Trophoblast cell (in vitro differentiated cells and primary cell): ENCODE measurements around the gene SCYGR3.

Source experiments
- DNase-seq, 2 donors: peaks; one replicate each; pipeline ENCODE4 v3.0.0-alpha.2; 2016
- H2AFZ ChIP-seq: 2 replicates; pipeline ENCODE4 v1.6.1; 2013; ENCODE audit warnings: low read length, moderate library complexity, mild to moderate bottlenecking; ENCODE audit not compliant: insufficient read depth, poor library complexity
- H2AK5ac ChIP-seq: 2 replicates; pipeline ENCODE4 v1.6.1; 2013; ENCODE audit warnings: mild to moderate bottlenecking, low read length
- H2BK120ac ChIP-seq: 2 replicates; pipeline ENCODE4 v1.6.1; 2013; ENCODE audit warnings: low read length, mild to moderate bottlenecking, moderate library complexity; ENCODE audit not compliant: insufficient read depth, poor library complexity
- H2BK12ac ChIP-seq: 2 replicates; pipeline ENCODE4 v1.6.1; 2013; ENCODE audit warnings: mild to moderate bottlenecking, low read length, moderate library complexity
- H2BK5ac ChIP-seq: 2 replicates; pipeline ENCODE4 v1.6.1; 2013; ENCODE audit warnings: low read length, low read depth, moderate library complexity, mild to moderate bottlenecking; ENCODE audit not compliant: poor library complexity
- H3K14ac ChIP-seq: 2 replicates; pipeline ENCODE4 v1.6.1; 2013; ENCODE audit warnings: mild to moderate bottlenecking, low read length
- H3K18ac ChIP-seq: 2 replicates; pipeline ENCODE4 v1.6.1; 2013; ENCODE audit warnings: mild to moderate bottlenecking, low read length
- H3K23ac ChIP-seq: 2 replicates; pipeline ENCODE4 v1.6.1; 2013; ENCODE audit warnings: low read length
- H3K27ac ChIP-seq: 2 replicates; pipeline ENCODE4 v1.5.1; 2013; ENCODE audit warnings: low read depth, mild to moderate bottlenecking, inconsistent platforms, low read length, moderate library complexity
- H3K27me3 ChIP-seq: 2 replicates; pipeline ENCODE4 v1.6.1; 2013; ENCODE audit warnings: inconsistent platforms, mild to moderate bottlenecking, low read length, moderate library complexity; ENCODE audit not compliant: insufficient read depth
- H3K36me3 ChIP-seq, 2 experiments: 1 replicate in 1 of 2; 2 replicates in 1 of 2; pipeline ENCODE4 v1.6.1; 2013; ENCODE audit warnings: low read length in 2 of 2, mild to moderate bottlenecking in 2 of 2, moderate library complexity in 1 of 2; ENCODE audit not compliant: insufficient read depth in 2 of 2, control insufficient read depth in 1 of 2
- H3K4ac ChIP-seq: 2 replicates; pipeline ENCODE4 v1.6.1; 2013; ENCODE audit warnings: low read depth, mild to moderate bottlenecking, low read length, moderate library complexity
- H3K4me1 ChIP-seq, 2 experiments: 1 replicate in 1 of 2; 2 replicates in 1 of 2; pipeline ENCODE4 v1.6.1; 2013; ENCODE audit warnings: low read length in 2 of 2, mild to moderate bottlenecking in 2 of 2, moderate library complexity in 1 of 2; ENCODE audit not compliant: insufficient read depth in 2 of 2, control insufficient read depth in 1 of 2
- H3K4me2 ChIP-seq: 2 replicates; pipeline ENCODE4 v1.6.1; 2013; ENCODE audit warnings: inconsistent platforms, mild to moderate bottlenecking, low read length, moderate library complexity
- H3K4me3 ChIP-seq: 2 replicates; pipeline ENCODE4 v1.5.1; 2013; ENCODE audit warnings: mild to moderate bottlenecking, low read depth, low read length, inconsistent platforms
- H3K79me1 ChIP-seq: one replicate; pipeline ENCODE4 v1.6.1; 2013; ENCODE audit warnings: low read length
- H3K79me2 ChIP-seq: 2 replicates; pipeline ENCODE4 v1.6.1; 2013; ENCODE audit warnings: low read length, mild to moderate bottlenecking; ENCODE audit not compliant: control insufficient read depth, insufficient read depth, poor library complexity
- H3K9ac ChIP-seq: 2 replicates; pipeline ENCODE4 v1.6.1; 2013; ENCODE audit warnings: mild to moderate bottlenecking, low read length
- H3K9me3 ChIP-seq: 2 replicates; pipeline ENCODE4 v1.6.1; 2013; ENCODE audit warnings: low read depth, mild to moderate bottlenecking, control low read depth, inconsistent platforms, low read length; ENCODE audit not compliant: insufficient read depth
- H4K12ac ChIP-seq: 2 replicates; pipeline ENCODE4 v1.6.1; 2013; ENCODE audit warnings: low read depth, mild to moderate bottlenecking, low read length, moderate library complexity
- H4K8ac ChIP-seq: 2 replicates; pipeline ENCODE4 v1.6.1; 2013; ENCODE audit warnings: low read depth, mild to moderate bottlenecking, low read length, moderate library complexity
- H4K91ac ChIP-seq: one replicate; pipeline ENCODE4 v1.6.1; 2013; ENCODE audit warnings: low read depth, mild to moderate bottlenecking, low read length, moderate library complexity
- WGBS: extraction: QIAGEN DNeasy Blood & Tissue Kit; methylation state at CpG from one replicate; pipeline ENCODE4 v1.1.7; 2013; ENCODE audit warnings: missing lambda C conversion rate; ENCODE audit not compliant: insufficient read length, insufficient coverage; ENCODE audit errors: extremely low coverage; 5-methylcytosine and 5-hydroxymethylcytosine counted together

SCYGR3 gene

GRCh38 chr2:227570615-227571014, 44.0 kb downstream of the SCYGR3 start:
- WGBS = no CpG with 5 or more reads among the region's 1 CpG
- no peak overlapping the region for H2BK12ac ChIP-seq
- no peak overlapping the region for H3K4me3 ChIP-seq
- peak; percentile 12 to 83 for DNase-seq
- peak overlapping the region; percentile 84 for H3K27ac ChIP-seq
- H2AFZ ChIP-seq = no peak overlapping the region
- peaks cover 3 to 7% of the 10 kb centered on the region in 2 experiments for H3K4me1 ChIP-seq
- H3K4ac ChIP-seq = no peak overlapping the region
- no peak overlapping the region for H2AK5ac ChIP-seq
- peaks cover 8% of the 10 kb centered on the region for H3K79me1 ChIP-seq
- peak overlapping the region; percentile 13 for H3K4me2 ChIP-seq
- H3K23ac ChIP-seq = no peak overlapping the region
- H4K91ac ChIP-seq = no peak overlapping the region
- no peak overlapping the region for H3K18ac ChIP-seq
- peak overlapping the region; percentile 79 for H2BK5ac ChIP-seq
- no peaks in the 10 kb centered on the region for H3K27me3 ChIP-seq
- H3K9me3 ChIP-seq = no peaks in the 10 kb centered on the region
- peak overlapping the region; percentile 51 for H2BK120ac ChIP-seq
- H3K9ac ChIP-seq = no peak overlapping the region
- H3K79me2 ChIP-seq = peaks cover 2% of the 10 kb centered on the region
- peak overlapping the region; percentile 19 for H4K8ac ChIP-seq
- H4K12ac ChIP-seq = no peak overlapping the region
- H3K36me3 ChIP-seq = no peaks in the 10 kb centered on the region
- H3K14ac ChIP-seq = no peak overlapping the region

GRCh38 chr2:227568852-227569169, 45.8 kb downstream of the SCYGR3 start:
- Histone ChIP-seq H3K23ac (no peak overlapping the region), H2AK5ac (no peak overlapping the region), H3K14ac (no peak overlapping the region), H3K27ac (no peak overlapping the region), H3K36me3 (no peaks in the 10 kb centered on the region), H3K4me2 (no peak overlapping the region), H4K8ac (no peak overlapping the region), H3K79me1 (peaks cover 8% of the 10 kb centered on the region), H2BK5ac (no peak overlapping the region), H4K91ac (no peak overlapping the region), H2BK12ac (no peak overlapping the region), H2AFZ (no peak overlapping the region), H3K79me2 (peaks cover 2% of the 10 kb centered on the region), H3K4ac (no peak overlapping the region), H3K9ac (no peak overlapping the region), H3K4me1 (peaks cover 3 to 7% of the 10 kb centered on the region in 2 experiments), H3K9me3 (no peaks in the 10 kb centered on the region), H3K27me3 (no peaks in the 10 kb centered on the region), H2BK120ac (no peak overlapping the region), H4K12ac (no peak overlapping the region), H3K18ac (no peak overlapping the region), H3K4me3 (no peak overlapping the region)
- no peak for DNase-seq
- WGBS = no CpG with 5 or more reads among the region's 2 CpGs

GRCh38 chr2:227566012-227566411, 48.6 kb downstream of the SCYGR3 start:
- no peak overlapping the region for H4K8ac ChIP-seq
- H3K18ac ChIP-seq = no peak overlapping the region
- H3K4me3 ChIP-seq = no peak overlapping the region
- H2BK5ac ChIP-seq = no peak overlapping the region
- H4K12ac ChIP-seq = no peak overlapping the region
- no peaks in the 10 kb centered on the region for H3K27me3 ChIP-seq
- H3K23ac ChIP-seq = no peak overlapping the region
- no peak overlapping the region for H3K9ac ChIP-seq
- no peak overlapping the region for H2AFZ ChIP-seq
- no peak overlapping the region for H4K91ac ChIP-seq
- H2AK5ac ChIP-seq = no peak overlapping the region
- no peak overlapping the region for H3K4me2 ChIP-seq
- H3K4ac ChIP-seq = no peak overlapping the region
- H3K14ac ChIP-seq = no peak overlapping the region
- no peaks in the 10 kb centered on the region for H3K9me3 ChIP-seq
- H2BK120ac ChIP-seq = peak overlapping the region; percentile 41
- no CpG with 5 or more reads among the region's 3 CpGs for WGBS
- H3K79me2 ChIP-seq = peaks cover 2% of the 10 kb centered on the region
- H3K4me1 ChIP-seq = peaks cover 3 to 7% of the 10 kb centered on the region in 2 experiments
- peaks cover 8% of the 10 kb centered on the region for H3K79me1 ChIP-seq
- peaks cover 0 to 2% of the 10 kb centered on the region in 2 experiments for H3K36me3 ChIP-seq
- no peak overlapping the region for H2BK12ac ChIP-seq
- DNase-seq = no peak
- peak overlapping the region; percentile 52 for H3K27ac ChIP-seq

- Histone ChIP-seq H3K36me3 (peaks cover 0 to 2% of the 10 kb centered on the region in 2 experiments), H3K18ac (peak overlapping the region; percentile 71), H3K23ac (no peak overlapping the region), H3K27ac (no peak overlapping the region), H3K79me1 (peaks cover 2% of the 10 kb centered on the region), H2BK120ac (peak overlapping the region; percentile 33), H3K4ac (no peak overlapping the region), H3K4me2 (no peak overlapping the region), H2AK5ac (peak overlapping the region; percentile 83), H4K91ac (no peak overlapping the region), H3K4me1 (peaks cover 3 to 6% of the 10 kb centered on the region in 2 experiments), H2BK5ac (peak overlapping the region; percentile 49), H3K9me3 (no peaks in the 10 kb centered on the region), H4K12ac (no peak overlapping the region), H3K4me3 (no peak overlapping the region), H4K8ac (peak overlapping the region; percentile 28), H3K14ac (no peak overlapping the region), H2BK12ac (peak overlapping the region; percentile 71), H3K27me3 (no peaks in the 10 kb centered on the region), H2AFZ (no peak overlapping the region), H3K9ac (no peak overlapping the region), H3K79me2 (peaks cover 2% of the 10 kb centered on the region)
- no peak for DNase-seq
- no CpG with 5 or more reads among the region's 1 CpG for WGBS
Measured at GRCh38 chr2:227565080-227565479, 49.6 kb downstream of the SCYGR3 start.
